Measurements from ENCODE around the gene ZNF358.
A peak's percentile ranks its signal among the peaks of the same experiment; 100 is the strongest.

The ZNF358 gene

GRCh38 chr19:7539827-7540425 lies 24.0 kb downstream of the ZNF358 start:
- no peak for DNase-seq

GRCh38 chr19:7540761-7541474 lies 25.0 kb downstream of the ZNF358 start:
- peak; percentile 60 for DNase-seq

GRCh38 chr19:7541475-7541824 lies 25.5 kb downstream of the ZNF358 start:
- no peak for DNase-seq

GRCh38 chr19:7541828-7542443 lies 26.0 kb downstream of the ZNF358 start:
- no peak for DNase-seq

- no peak for DNase-seq
Measured at GRCh38 chr19:7542556-7543348, 26.8 kb downstream of the ZNF358 start.

- DNase-seq, result peak; percentile 82
Measured at GRCh38 chr19:7544626-7545025, 28.7 kb downstream of the ZNF358 start.

- no peak for DNase-seq
Measured at GRCh38 chr19:7545300-7545699, 29.4 kb downstream of the ZNF358 start.

GRCh38 chr19:7545904-7546303 lies 30.0 kb downstream of the ZNF358 start:
- no peak for DNase-seq

GRCh38 chr19:7547159-7547558 lies 31.3 kb downstream of the ZNF358 start:
- no peak for DNase-seq

GRCh38 chr19:7549429-7550148 lies 33.7 kb downstream of the ZNF358 start:
- no peak for DNase-seq

GRCh38 chr19:7550169-7550770 lies 34.4 kb downstream of the ZNF358 start:
- no peak for DNase-seq

- peak; percentile 7 for DNase-seq
Measured at GRCh38 chr19:7550987-7551761, 35.3 kb downstream of the ZNF358 start.

GRCh38 chr19:7552781-7553180 lies 36.9 kb downstream of the ZNF358 start:
- no peak for DNase-seq

- no peak for DNase-seq
Measured at GRCh38 chr19:7554565-7554964, 38.7 kb downstream of the ZNF358 start.

GRCh38 chr19:7554990-7555864 lies 39.3 kb downstream of the ZNF358 start:
- no peak for DNase-seq

- no peak for DNase-seq
Measured at GRCh38 chr19:7556696-7557315, 40.9 kb downstream of the ZNF358 start.

GRCh38 chr19:7558667-7559066 lies 42.8 kb downstream of the ZNF358 start:
- no peak for DNase-seq

GRCh38 chr19:7559102-7559501 lies 43.2 kb downstream of the ZNF358 start:
- DNase-seq, result no peak

GRCh38 chr19:7560255-7560654 lies 44.4 kb downstream of the ZNF358 start:
- no peak for DNase-seq

- DNase-seq, result no peak
Measured at GRCh38 chr19:7561325-7561724, 45.4 kb downstream of the ZNF358 start.

Data from OCI-M1 (cell line).